Hepatocyte (in vitro differentiated cells): ENCODE results near the gene SDF4.

Experiments
- CTCF ChIP-seq: fragments of 200-600 bp; sonication (generic); IDR thresholded peaks from 2 replicates; pipeline ENCODE4 v1.5.1; 2016; ENCODE audit warnings: antibody characterized with exemption, mild to moderate bottlenecking; ENCODE audit not compliant: poor library complexity
- EZH2 ChIP-seq: fragments of 200-600 bp; sonication (generic); IDR thresholded peaks from 2 replicates; pipeline ENCODE4 v1.6.1; 2016; ENCODE audit warnings: antibody characterized with exemption, mild to moderate bottlenecking, borderline replicate concordance
- EZH2phosphoT487 ChIP-seq: fragments of 200-600 bp; sonication (generic); IDR thresholded peaks from one replicate; pipeline ENCODE4 v1.6.1; 2018; ENCODE audit warnings: antibody characterized with exemption, mild to moderate bottlenecking, low read depth, moderate library complexity; ENCODE audit not compliant: unreplicated experiment, severe bottlenecking

GRCh38 chr1:1198423-1199140 is 33.2 kb downstream of the SDF4 start:
- no peak for TF ChIP-seq EZH2
- TF ChIP-seq CTCF: no peak
- no peak for TF ChIP-seq EZH2phosphoT487
